Bone marrow (tissue), 2 donors: ENCODE results near the gene STX1B.
"Not testable (repeated sequence)": the region's sequence is repeated elsewhere in the genome, so short reads cannot be mapped to it uniquely, and the experiment has no call there.

Experiments used
- DNase-seq, 2 donors: peaks; one replicate each; lab custom pipeline; 2025; lab: John Stamatoyannopoulos, UW

STX1B gene

DNA sequence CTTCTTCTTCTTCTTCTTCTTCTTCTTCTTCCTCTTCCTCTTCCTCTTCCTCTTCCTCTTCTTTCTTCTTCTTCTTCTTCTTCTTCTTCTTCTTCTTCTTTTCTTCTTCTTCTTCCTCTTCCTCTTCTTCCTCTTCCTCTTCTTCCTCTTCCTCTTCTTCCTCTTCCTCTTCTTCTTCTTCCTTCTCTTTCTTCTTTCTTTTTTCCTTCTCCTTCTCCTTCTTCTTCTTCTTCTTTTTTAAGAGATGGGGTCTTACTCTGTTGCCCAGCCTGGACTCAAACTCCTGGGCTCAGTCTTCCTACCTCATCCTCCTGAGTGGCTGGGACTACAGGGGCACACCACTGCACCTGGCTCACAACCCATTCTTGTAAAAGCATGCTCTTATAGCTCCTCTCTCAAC lies 2.9 kb upstream of the STX1B start:
- not testable (repeated sequence) for DNase-seq

DNA sequence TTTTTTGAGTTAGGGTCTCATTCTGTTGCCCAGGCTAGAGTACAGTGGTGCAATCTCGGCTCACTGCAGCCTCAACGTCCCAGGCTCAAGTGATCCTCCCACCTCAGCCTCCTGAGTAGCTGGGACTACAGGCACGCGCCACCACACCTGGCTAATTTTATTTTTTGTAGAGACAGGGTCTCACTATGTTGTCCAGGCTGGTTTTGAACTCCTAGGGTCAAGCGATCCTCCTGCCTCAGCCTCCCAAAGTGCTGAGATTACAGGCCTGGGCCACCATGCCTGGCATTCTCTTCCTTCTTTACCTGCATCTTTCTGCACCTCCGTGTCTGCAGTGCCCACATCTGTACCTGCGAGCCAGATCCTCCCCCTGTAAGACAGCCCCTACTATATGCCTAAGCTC lies 1.4 kb upstream of the STX1B start:
- DNase-seq: not testable (repeated sequence)

- DNase-seq: no peak
Observed at GRCh38 chr16:31009894-31010584, 399 bp downstream of the STX1B start.

- no peak for DNase-seq
Observed at GRCh38 chr16:31009120-31009519, 1.3 kb downstream of the STX1B start.

DNA sequence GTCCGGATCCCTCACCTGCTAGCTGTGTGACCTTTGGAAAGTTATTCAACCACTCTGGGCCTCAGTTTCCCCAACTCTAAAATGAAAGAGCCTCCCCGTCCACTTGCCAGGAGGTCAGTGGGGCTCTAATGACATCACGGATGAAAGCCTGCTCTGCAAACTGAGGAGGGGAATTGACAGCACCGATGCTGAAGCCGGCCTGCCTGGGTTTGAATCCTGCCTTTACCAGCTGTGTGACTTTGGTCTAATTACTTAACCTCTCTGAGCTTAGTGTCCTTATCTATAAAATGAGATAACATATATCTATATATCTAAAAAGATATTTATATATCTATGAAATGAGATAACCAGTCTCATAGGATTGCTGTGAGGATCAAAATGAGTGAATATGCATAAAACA lies 1.9 kb downstream of the STX1B start:
- no peak for DNase-seq

DNA sequence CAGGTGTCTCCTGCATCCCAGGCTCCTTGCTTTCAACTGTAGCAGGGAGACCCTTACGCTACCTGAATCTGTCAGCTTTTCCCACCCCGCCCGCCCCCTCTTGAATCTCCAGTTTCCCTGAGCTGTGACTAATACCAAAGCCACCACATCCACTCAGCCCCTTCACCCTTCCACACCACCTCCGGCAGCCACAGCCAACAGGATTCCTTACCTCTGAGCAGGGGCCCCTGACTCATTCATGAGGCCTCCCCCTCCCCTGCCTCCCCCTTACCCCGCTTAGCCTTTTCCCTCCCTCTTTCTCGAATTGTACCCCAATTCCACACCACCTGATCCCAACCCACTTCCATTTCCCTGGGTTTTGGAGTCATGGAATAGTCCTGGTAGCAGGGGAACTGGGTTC lies 2.3 kb downstream of the STX1B start:
- DNase-seq: no peak

DNA sequence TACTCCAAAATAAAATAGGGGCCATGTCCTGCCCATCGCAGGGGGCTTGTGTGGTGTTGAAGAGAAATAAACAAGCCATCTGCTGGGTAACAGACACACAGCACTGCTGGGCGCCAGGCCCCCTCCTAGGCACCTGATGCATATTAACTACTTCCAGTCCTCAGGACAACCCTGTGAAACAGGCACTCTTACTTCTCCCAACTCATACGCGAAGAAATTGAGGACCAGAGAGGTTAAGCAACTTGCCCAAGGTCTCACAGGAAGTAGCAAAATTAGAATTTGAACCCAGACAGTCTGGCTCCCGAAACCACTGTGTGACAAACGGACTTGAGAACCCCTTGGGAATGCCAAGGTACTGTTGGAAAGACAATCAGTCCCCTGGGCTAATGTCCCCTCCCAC lies 2.8 kb downstream of the STX1B start:
- DNase-seq: no peak

DNA sequence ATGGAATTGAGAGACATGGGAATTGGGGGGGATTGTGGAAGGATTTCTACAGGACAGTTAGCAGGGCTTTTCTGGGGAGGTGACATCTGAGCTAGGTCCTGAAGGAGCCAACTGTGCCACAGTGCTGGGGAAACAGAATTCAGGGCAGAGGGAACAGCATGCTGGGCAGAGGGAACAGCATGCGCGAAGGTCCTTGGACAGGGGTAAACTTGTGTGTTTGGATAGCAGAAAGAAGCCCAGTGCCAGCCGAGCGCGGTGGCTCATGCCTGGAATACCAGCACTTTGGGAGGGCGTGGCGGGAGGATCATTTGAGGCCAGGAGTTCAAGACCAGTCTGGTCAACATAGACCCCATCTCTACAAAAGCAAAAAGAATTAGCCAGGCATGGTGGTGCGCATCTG lies 3.8 kb downstream of the STX1B start:
- no peak for DNase-seq

DNA sequence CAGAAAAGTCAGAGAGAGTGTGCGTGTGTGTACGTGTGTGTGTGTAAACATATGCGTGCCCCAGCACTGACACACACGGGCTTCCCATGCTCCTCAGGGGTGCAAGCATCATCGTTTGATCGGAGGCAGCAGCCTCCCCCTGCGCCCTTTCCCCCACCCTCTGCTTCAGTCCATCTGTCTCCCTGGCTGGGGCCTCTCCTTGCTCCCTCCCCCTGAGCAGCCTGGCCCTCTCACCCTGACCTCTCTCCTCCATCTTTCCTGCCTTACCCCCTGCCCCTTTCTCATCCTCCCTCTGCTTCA lies 4.4 kb downstream of the STX1B start:
- no peak for DNase-seq

DNA sequence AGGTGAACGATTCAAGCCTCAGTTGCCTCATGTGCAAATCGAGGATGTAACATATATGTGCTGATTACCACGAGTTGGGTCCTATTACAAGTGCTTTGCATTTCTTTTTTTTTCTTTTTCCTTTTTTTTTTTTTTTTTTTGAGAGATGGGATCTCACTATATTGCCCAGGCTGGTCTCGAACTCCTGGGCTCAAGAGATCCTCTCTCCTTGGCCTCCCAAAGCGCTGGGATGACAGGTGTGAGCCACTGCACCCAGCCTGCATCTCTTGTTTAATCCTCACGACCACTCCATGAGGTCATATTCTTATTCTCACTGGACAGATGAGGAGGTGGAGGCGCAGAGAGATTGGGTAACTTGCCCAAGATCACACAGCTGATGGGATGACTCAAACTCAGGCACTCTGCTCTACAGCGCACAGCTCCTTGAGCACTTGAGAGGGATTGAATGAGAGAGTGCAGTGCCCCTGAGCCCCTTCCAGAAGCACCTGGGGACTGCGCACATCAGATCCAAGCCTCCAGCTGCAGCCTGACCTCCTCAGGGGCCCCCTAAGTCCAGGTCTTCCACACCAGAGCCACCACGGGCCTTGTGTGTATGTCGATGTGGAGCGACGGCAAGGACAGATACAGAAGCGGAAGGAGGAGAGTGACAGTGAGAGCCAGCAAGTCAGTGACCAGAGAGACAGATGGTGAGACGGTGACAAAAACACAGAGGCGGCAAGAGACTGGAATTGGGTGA lies 4.9 kb downstream of the STX1B start:
- DNase-seq: no peak

GRCh38 chr16:31004658-31005057 lies 5.8 kb downstream of the STX1B start:
- DNase-seq: no peak

DNA sequence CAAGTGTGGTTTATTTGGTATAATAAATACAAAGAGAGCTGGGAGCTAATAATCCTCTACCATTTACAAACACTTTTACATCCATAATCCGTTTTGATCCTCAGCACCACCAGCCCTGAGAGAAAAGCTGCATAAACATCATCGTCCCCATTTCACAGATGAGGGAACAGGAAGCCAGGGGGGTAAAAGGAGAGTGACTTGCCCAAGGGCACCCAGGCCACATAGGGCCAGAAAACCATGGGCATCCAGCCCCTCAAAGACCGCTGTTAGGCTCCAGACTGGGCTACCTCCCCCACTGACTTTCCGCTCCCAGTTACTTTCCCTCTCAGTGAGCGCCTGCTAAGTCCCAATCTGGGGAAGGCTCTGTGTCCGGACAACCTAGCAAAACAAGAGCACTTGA lies 6.7 kb downstream of the STX1B start:
- DNase-seq: no peak

- DNase-seq: no peak
Observed at GRCh38 chr16:31002862-31003341, 7.5 kb downstream of the STX1B start.

DNA sequence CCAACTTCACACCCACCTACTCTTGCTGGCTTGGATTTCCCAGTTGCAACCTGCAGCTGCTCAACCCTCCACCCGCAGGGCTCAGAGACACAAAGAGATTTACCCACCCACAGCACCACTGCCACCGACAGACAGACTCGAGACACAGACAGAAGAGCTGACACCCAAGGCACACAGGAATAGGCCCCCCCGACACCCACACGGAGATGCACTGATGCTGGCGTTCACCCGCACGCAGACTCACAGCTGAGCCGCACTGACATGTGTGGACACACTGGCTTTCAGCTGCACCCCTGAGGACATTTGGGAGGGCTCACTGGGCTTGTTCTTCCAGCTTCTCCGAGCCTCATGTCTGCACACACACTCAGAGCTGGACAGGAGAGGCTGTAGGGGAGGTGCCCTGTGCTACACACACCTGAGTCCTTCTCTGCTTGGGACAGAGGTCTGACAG lies 8.2 kb downstream of the STX1B start:
- DNase-seq: no peak

DNA sequence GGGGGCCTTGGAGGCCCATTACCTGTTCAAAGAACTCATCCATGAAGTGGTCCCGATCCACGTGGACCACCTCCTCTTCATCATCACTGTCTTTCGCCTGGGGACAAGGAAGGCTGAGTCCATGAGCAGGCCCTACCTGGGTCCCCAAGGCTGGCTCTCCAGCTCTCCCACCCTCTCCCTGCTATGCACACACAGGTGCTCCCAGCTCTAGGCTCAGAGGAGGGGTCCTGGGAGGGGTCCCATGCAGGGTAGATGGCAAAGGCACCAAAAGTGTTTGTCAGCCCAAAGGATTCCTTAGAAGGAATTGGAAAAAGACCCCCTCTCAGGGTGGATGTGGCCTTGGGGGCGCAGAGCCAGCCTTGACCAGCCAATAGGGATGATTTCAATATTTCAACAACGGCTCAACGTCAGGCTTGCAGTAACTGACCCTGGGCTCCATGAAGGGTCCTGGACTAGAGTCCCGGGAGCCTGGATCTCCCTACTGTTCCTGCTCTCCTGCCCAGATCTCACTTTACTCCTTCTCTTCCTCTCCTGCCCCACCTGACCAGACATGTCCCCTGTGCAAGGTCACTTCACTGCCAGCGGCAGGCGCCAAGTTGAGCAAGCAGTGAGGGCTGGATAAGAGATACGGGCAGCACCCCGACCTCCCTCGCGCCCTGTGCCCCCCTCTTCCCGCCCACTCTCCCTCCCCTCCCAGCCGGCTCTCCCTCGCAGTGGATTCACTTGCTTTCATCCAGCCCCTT lies 8.8 kb downstream of the STX1B start:
- DNase-seq: no peak

GRCh38 chr16:31000671-31001382 lies 9.6 kb downstream of the STX1B start:
- DNase-seq: no peak

- no peak for DNase-seq
Observed at GRCh38 chr16:30998852-30999761, 11.3 kb downstream of the STX1B start.

DNA sequence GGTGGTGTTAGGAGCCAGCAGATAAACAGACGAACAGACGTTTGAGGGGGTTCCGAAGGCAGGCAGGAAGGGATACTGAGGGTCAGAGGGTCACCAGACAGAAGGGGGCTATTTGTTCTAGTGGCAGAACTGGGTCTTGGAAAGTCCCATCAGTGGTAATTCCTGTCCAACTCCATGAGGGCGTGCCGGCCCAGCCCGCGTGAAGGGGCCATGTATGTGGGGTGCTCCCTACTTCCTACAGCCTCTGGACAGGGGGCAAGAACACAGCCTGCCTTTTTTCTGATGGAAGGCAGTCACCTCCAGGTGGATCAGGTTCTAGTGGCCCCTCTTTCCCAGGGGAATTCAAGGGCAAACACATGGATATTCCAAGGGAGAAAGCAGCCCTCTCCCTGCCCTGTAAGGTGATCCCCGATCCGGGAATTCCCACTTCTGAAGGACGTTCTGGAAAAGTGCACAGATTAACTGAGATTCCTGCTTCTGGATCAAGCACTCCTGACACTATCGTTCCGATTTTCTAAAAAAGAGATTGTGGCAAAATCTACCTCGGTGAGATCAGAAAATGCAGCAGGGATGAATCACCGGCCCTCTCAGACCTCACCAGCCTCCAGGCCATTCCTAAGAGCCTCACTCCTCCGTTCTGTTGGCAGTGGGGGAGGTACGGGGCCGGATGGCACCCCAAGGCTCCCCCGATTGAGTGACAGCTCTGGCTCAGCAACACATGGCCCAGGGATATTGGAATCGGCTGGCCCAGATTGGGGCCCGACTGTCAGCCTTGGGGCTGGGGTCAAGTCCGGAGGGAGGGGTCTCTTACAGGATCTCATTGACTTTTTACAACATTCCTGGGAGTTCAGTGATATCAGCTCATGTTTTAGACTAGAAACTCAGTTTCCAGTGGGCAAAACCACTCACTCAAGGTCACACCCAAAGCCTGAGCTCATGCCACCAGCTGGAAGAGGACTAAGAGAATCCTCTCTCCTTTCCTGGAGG lies 12.4 kb downstream of the STX1B start:
- DNase-seq: no peak

GRCh38 chr16:30996985-30997724 lies 13.3 kb downstream of the STX1B start:
- DNase-seq: peak; percentile 10 to 70
